NCI-H1694 treated with DMSO at 0.1 percent for 48 hours (cell line): ENCODE results near the gene ZFPM1.
"Not testable (repeated sequence)": the region's sequence is repeated elsewhere in the genome, so short reads cannot be mapped to it uniquely, and the experiment has no call there.

ENCODE experiments used
- DNase-seq: peaks from one replicate; lab custom pipeline; 2025; lab: John Stamatoyannopoulos, UW

The ZFPM1 gene

GRCh38 chr16:88514526-88515232, 61.6 kb downstream of the ZFPM1 start:
- DNase-seq: no peak

- no peak for DNase-seq
Observed at GRCh38 chr16:88515371-88515770, 62.3 kb downstream of the ZFPM1 start.

- no peak for DNase-seq
Observed at GRCh38 chr16:88515925-88516594, 63.0 kb downstream of the ZFPM1 start.

GRCh38 chr16:88516601-88517061, 63.6 kb downstream of the ZFPM1 start:
- DNase-seq: no peak

GRCh38 chr16:88517208-88517774, 64.2 kb downstream of the ZFPM1 start:
- not testable (repeated sequence) for DNase-seq

- not testable (repeated sequence) for DNase-seq
Observed at GRCh38 chr16:88518411-88519111, 65.5 kb downstream of the ZFPM1 start.

GRCh38 chr16:88519240-88519639, 66.2 kb downstream of the ZFPM1 start:
- no peak for DNase-seq

GRCh38 chr16:88519938-88520653, 67.0 kb downstream of the ZFPM1 start:
- DNase-seq: no peak

- DNase-seq: no peak
Observed at GRCh38 chr16:88521674-88522073, 68.6 kb downstream of the ZFPM1 start.

- DNase-seq: no peak
Observed at GRCh38 chr16:88522276-88522949, 69.3 kb downstream of the ZFPM1 start.

- DNase-seq: no peak
Observed at GRCh38 chr16:88523309-88524161, 70.5 kb downstream of the ZFPM1 start.

GRCh38 chr16:88524274-88524972, 71.3 kb downstream of the ZFPM1 start:
- DNase-seq: no peak

GRCh38 chr16:88524973-88525662, 72.0 kb downstream of the ZFPM1 start:
- DNase-seq: no peak

- no peak for DNase-seq
Observed at GRCh38 chr16:88525663-88525990, 72.5 kb downstream of the ZFPM1 start.

- no peak for DNase-seq
Observed at GRCh38 chr16:88526008-88526905, 73.2 kb downstream of the ZFPM1 start.

- DNase-seq: no peak
Observed at GRCh38 chr16:88526906-88527185, 73.8 kb downstream of the ZFPM1 start.

- no peak for DNase-seq
Observed at GRCh38 chr16:88527186-88527936, 74.3 kb downstream of the ZFPM1 start.
